Stimulated activated CD4-positive, alpha-beta T cell treated with anti-CD3 and anti-CD28 coated beads, Interleukin-15, amount 100 ng/mL, for 1 hour (primary cell): ENCODE measurements around the gene FAM89A.
"Not testable (repeated sequence)": the region's sequence is repeated elsewhere in the genome, so short reads cannot be mapped to it uniquely, and the experiment has no call there.

Experiments used
- DNase-seq, 2 donors: peaks; one replicate each; pipeline ENCODE4 v3.0.0-alpha.2; 2020; ENCODE audit warnings: low read depth in 1 of 2, low spot score in 1 of 2

FAM89A gene

GRCh38 chr1:231035799-231036198 lies 4.3 kb downstream of the FAM89A start:
- DNase-seq = no peak

GRCh38 chr1:231032963-231033362 lies 7.1 kb downstream of the FAM89A start:
- no peak for DNase-seq

- no peak for DNase-seq
Measured at GRCh38 chr1:231029841-231030240, 10.2 kb downstream of the FAM89A start.

GRCh38 chr1:231029247-231029646 lies 10.8 kb downstream of the FAM89A start:
- DNase-seq = not testable (repeated sequence)

- no peak for DNase-seq
Measured at GRCh38 chr1:231028682-231029081, 11.4 kb downstream of the FAM89A start.

- no peak for DNase-seq
Measured at GRCh38 chr1:231027971-231028370, 12.1 kb downstream of the FAM89A start.

- no peak for DNase-seq
Measured at GRCh38 chr1:231027136-231027925, 12.7 kb downstream of the FAM89A start.

GRCh38 chr1:231026576-231026975 lies 13.5 kb downstream of the FAM89A start:
- DNase-seq = no peak

GRCh38 chr1:231023150-231023549 lies 16.9 kb downstream of the FAM89A start:
- DNase-seq = no peak

- DNase-seq = not testable (repeated sequence)
Measured at GRCh38 chr1:231022543-231022942, 17.5 kb downstream of the FAM89A start.

- DNase-seq = no peak
Measured at GRCh38 chr1:231021540-231022031, 18.5 kb downstream of the FAM89A start.

- DNase-seq = no peak
Measured at GRCh38 chr1:231020816-231021215, 19.2 kb downstream of the FAM89A start.

- DNase-seq = no peak
Measured at GRCh38 chr1:231020139-231020601, 19.9 kb downstream of the FAM89A start.

- no peak for DNase-seq
Measured at GRCh38 chr1:231019711-231020110, 20.3 kb downstream of the FAM89A start.

GRCh38 chr1:231016966-231017365 lies 23.1 kb downstream of the FAM89A start:
- DNase-seq = no peak

GRCh38 chr1:231016234-231016633 lies 23.8 kb downstream of the FAM89A start:
- no peak for DNase-seq

GRCh38 chr1:231013391-231014015 lies 26.6 kb downstream of the FAM89A start:
- no peak for DNase-seq

- no peak for DNase-seq
Measured at GRCh38 chr1:231011963-231012362, 28.1 kb downstream of the FAM89A start.

GRCh38 chr1:231011360-231011759 lies 28.7 kb downstream of the FAM89A start:
- DNase-seq = no peak

- not testable (repeated sequence) for DNase-seq
Measured at GRCh38 chr1:231007535-231007934, 32.5 kb downstream of the FAM89A start.

- no peak for DNase-seq
Measured at GRCh38 chr1:231001892-231002291, 38.2 kb downstream of the FAM89A start.

- DNase-seq = no peak
Measured at GRCh38 chr1:231000639-231001038, 39.4 kb downstream of the FAM89A start.
